GM19452 (cell line): ENCODE data around the gene RNF222.
"Not testable (repeated sequence)": the region's sequence is repeated elsewhere in the genome, so short reads cannot be mapped to it uniquely, and the experiment has no call there.

Experiments
- ATAC-seq: cut with Tn5 transposase; IDR thresholded peaks from one replicate; pipeline ENCODE4 v1.9.1; 2021; ENCODE audit not compliant: unreplicated experiment

RNF222 gene

GRCh38 chr17:8347001-8347400 lies 50.6 kb downstream of the RNF222 start:
- ATAC-seq = not testable (repeated sequence)

DNA sequence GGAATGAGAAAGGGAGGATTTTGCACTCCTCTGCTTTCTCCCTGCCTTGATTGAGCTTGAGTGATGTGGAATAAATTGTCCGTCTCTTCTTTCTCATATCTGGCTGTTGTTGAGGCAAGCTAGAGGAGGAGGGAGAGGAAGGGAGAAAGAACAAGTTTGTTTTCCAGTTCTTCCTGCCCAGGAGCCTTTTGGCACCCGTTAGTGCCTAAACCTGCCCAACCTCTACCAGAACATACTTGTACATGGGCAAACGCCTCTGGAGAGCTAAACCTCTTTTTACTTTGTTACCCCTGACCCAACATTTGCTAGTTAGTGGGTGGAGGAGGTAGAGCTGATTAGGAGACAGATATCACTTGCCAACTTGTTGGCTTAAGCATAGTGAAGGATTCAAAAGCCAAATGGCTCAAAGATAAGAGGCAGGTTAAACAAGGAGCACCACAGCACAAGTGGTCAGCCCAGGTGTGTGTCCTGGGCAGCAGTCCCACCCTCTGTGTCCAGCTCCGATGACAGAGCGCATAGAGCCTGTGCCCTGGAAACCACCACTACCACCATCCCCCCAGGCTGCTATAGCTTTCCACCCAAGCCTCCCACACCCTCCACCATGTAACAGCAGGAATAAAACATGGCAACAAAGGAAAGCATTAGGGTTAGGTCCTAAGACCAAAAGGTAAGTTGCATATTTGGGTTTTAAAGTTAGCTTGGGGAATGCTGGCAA lies 51.5 kb downstream of the RNF222 start:
- ATAC-seq = no peak

- no peak for ATAC-seq
Measured at GRCh38 chr17:8345052-8345690, 52.5 kb downstream of the RNF222 start.

DNA sequence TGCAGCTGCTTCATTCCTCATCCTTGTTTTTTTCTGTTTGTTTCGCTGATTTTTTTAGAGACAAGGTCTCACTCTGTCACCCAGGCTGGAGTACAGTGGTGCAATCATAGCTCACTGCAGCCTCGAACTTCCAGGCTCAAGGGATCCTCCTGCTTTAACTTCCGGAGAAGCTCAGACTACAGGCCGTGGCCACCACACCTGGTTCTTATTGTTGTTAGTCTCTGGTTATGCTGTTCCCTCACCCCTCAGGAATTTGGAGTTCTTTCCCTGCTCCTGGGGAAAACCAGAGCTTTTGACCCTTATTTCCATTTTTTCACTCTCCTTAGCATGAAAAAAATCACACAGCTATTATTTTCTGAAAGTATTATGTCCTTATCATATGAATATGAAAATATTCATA lies 56.2 kb downstream of the RNF222 start:
- no peak for ATAC-seq
